Testis (tissue), 2 donors: Measurements from ENCODE around the gene SLC2A5.

Experiments used
- CTCF ChIP-seq, 3 experiments: fragments of 450-650 bp in 2 of 3; fragments of 200-600 bp in 1 of 3; sonication (generic) in 1 of 3; IDR thresholded peaks; one replicate each; pipeline ENCODE4 v1.5.1; 2016 to 2019; ENCODE audit warnings: antibody characterized with exemption in 3 of 3, mild to moderate bottlenecking in 2 of 3, moderate library complexity in 1 of 3
- POLR2A ChIP-seq: fragments of 450-650 bp; IDR thresholded peaks from one replicate; pipeline ENCODE4 v1.6.1; 2017; ENCODE audit warnings: antibody characterized with exemption, mild to moderate bottlenecking, moderate library complexity

GRCh38 chr1:8992936-8993687 is 76.3 kb downstream of the SLC2A5 start:
- TF ChIP-seq CTCF (IDR thresholded peaks at IDR 0.05) (no peak), POLR2A (no peak)
